Measurements from ENCODE around the gene CHTOP. TPM values are rescaled to one million over a fixed set of nuclear protein-coding genes. Genes with fewer than 3 reads are reported as not detected.
A peak's percentile ranks its signal among the peaks of the same experiment; 100 is the strongest.

The CHTOP gene
- total RNA-seq, 1 experiment from 2014 or later, result 83.9 TPM

DNA sequence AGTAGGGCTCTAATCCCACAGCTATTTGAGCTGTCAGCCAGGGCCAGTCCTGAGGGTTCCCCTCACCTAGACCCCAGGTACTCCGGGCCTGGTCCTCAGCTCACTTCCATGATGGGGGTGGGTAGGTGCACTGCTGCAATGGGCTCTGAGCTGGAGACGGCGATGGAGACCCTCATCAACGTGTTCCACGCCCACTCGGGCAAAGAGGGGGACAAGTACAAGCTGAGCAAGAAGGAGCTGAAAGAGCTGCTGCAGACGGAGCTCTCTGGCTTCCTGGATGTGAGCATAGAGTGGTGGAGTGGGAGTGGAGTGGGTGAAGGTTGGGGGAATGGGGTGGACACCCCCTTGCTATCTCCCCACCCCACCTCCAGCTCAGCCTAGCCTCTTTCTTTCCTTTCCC, 3.5 kb upstream of the CHTOP start:
- intact Hi-C loops (cut with micrococcal nuclease; ENCODE audit: unreplicated experiment), result no loop called here
- Histone ChIP-seq H3K9me3 (ENCODE audit: insufficient read depth, low read depth) (no peaks in the 10 kb centered on the region), H2AFZ (no peak overlapping the region), H3K79me2 (ENCODE audit: low read depth) (peaks cover 29% of the 10 kb centered on the region), H3K4me3 (no peak overlapping the region), H3K36me3 (ENCODE audit: low read depth) (no peaks in the 10 kb centered on the region; the same call in 1 of the 2 replicates), H3K27me3 (ENCODE audit: insufficient read depth, low read depth) (no peaks in the 10 kb centered on the region), H3F3A (ENCODE audit: insufficient read depth, low read depth) (peaks cover 21% of the 10 kb centered on the region), H3K27ac (no peak overlapping the region), H3K9me2 (ENCODE audit: insufficient read depth) (no peaks in the 10 kb centered on the region), H3K4me1 (replicated peaks; ENCODE audit: insufficient read depth) (peaks cover 26% of the 10 kb centered on the region), H4K20me1 (ENCODE audit: insufficient read depth) (peaks cover 2% of the 10 kb centered on the region; the same call in 1 of the 2 replicates), H3K4me2 (no peak overlapping the region)
- no TSS peak for BruUV-seq (replicated peaks)
- POLR2A ChIA-PET (ENCODE audit: unreplicated experiment), result no interaction called here
- no peak for DNase-seq
- CTCF ChIA-PET, result no interaction called here
- TF ChIP-seq, protein P1, sequence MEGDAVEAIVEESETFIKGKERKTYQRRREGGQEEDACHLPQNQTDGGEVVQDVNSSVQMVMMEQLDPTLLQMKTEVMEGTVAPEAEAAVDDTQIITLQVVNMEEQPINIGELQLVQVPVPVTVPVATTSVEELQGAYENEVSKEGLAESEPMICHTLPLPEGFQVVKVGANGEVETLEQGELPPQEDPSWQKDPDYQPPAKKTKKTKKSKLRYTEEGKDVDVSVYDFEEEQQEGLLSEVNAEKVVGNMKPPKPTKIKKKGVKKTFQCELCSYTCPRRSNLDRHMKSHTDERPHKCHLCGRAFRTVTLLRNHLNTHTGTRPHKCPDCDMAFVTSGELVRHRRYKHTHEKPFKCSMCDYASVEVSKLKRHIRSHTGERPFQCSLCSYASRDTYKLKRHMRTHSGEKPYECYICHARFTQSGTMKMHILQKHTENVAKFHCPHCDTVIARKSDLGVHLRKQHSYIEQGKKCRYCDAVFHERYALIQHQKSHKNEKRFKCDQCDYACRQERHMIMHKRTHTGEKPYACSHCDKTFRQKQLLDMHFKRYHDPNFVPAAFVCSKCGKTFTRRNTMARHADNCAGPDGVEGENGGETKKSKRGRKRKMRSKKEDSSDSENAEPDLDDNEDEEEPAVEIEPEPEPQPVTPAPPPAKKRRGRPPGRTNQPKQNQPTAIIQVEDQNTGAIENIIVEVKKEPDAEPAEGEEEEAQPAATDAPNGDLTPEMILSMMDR (conservative IDR thresholded peaks at IDR 0.05), result no peak
- TF ChIP-seq EZH2 (IDR thresholded peaks at IDR 0.05; ENCODE audit: low read depth), result no peak

DNA sequence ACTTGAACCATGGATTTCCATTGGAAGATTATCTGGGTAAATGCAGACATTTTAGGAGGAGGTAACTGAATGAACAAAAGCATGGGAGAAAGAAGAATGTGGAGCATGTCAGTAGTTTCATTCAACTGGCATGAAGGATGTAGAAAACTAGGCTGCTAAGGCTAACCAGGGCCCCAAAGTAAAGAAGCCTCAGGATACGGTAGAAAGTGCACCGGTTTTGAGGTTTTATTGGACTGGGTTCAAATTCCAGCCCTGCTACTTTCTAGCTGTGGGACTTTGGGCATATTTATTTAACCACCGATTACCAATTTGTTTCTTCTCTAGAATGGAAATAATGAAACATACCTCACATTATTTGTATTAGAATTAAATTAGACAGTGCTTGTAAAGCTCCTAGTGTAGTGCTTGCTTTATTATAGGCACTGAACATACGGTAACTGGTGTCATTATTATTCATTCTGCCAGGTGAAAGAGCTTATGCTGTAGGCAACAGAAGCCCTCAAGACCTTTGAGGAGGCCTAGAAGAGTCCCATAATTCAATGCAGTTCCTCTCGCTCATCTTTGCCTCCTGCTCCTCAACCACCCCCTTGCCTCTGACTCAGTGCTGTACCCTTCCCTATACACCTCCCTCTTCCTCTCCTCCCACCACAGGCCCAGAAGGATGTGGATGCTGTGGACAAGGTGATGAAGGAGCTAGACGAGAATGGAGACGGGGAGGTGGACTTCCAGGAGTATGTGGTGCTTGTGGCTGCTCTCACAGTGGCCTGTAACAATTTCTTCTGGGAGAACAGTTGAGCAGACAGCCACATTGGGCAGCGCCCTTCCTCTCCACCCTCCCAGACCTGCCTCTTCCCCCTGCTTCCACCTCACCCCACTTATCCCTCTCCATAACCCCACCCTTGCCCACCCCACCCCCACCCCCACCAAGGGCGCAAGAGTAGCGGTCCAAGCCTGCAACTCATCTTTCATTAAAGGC, 2.5 kb upstream of the CHTOP start:
- Histone ChIP-seq H2AFZ (no peak overlapping the region), H3K9me2 (ENCODE audit: insufficient read depth) (no peaks in the 10 kb centered on the region), H3K4me2 (no peak overlapping the region), H3K27ac (no peak overlapping the region), H4K20me1 (ENCODE audit: insufficient read depth) (peaks cover 4% of the 10 kb centered on the region; the same call in 1 of the 2 replicates), H3K36me3 (ENCODE audit: low read depth) (peaks cover 3% of the 10 kb centered on the region), H3K27me3 (ENCODE audit: insufficient read depth, low read depth) (no peaks in the 10 kb centered on the region), H3K9me3 (ENCODE audit: insufficient read depth, low read depth) (no peaks in the 10 kb centered on the region), H3K79me2 (ENCODE audit: low read depth) (peaks cover 29% of the 10 kb centered on the region), H3F3A (ENCODE audit: insufficient read depth, low read depth) (peaks cover 18% of the 10 kb centered on the region), H3K4me3 (no peak overlapping the region), H3K4me1 (replicated peaks; ENCODE audit: insufficient read depth) (peaks cover 26% of the 10 kb centered on the region)
- TF ChIP-seq EZH2 (IDR thresholded peaks at IDR 0.05; ENCODE audit: low read depth), result no peak
- TF ChIP-seq, protein P1 (conservative IDR thresholded peaks at IDR 0.05), result no peak
- POLR2A ChIA-PET (ENCODE audit: unreplicated experiment), result no interaction called here
- BruUV-seq (replicated peaks), result no TSS peak
- intact Hi-C loops (cut with micrococcal nuclease; ENCODE audit: unreplicated experiment), result no loop called here
- DNase-seq, result no peak
- CTCF ChIA-PET, result no interaction called here

DNA sequence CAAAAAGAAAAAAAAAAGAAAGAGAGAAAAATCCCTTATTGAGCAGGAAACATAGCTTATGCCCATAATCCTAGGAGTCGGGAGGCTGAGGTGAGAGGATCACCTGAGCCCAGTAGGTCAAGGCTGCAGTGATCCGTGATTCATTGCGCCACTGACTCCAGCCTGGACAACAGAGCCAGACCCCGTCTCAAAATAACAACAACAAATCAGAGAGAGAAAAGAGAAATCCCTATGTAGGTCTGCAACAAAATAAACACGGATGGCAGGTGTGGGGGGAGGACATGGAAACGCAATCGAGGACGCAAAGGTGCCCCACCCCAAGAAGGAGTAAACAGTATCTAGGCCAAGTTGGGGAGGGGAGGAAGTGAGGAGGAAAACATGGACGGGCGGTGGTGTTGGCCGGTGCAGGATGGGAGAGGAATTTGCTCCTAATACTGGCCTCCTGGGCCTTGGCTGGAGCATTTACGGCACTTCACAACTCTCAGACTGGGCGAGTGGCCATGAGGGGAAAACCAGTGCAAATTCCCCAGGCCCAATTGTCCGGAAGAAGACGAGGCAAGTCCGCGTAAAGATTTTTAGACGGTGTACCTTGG, 609 bp upstream of the CHTOP start:
- Histone ChIP-seq H3K4me1 (replicated peaks; ENCODE audit: insufficient read depth) (peaks cover 20% of the 10 kb centered on the region), H3K36me3 (ENCODE audit: low read depth) (peaks cover 21% of the 10 kb centered on the region), H3K9me3 (ENCODE audit: insufficient read depth, low read depth) (no peaks in the 10 kb centered on the region), H3K27me3 (ENCODE audit: insufficient read depth, low read depth) (no peaks in the 10 kb centered on the region), H3K27ac (peak overlapping the region; percentile 100), H3K9me2 (ENCODE audit: insufficient read depth) (no peaks in the 10 kb centered on the region), H3F3A (ENCODE audit: insufficient read depth, low read depth) (peaks cover 21% of the 10 kb centered on the region), H3K79me2 (ENCODE audit: low read depth) (peaks cover 43% of the 10 kb centered on the region), H3K4me2 (peak overlapping the region; percentile 80), H3K4me3 (peak overlapping the region; percentile 96; the same call in 1 of the 2 replicates), H4K20me1 (ENCODE audit: insufficient read depth) (peaks cover 12% of the 10 kb centered on the region), H2AFZ (no peak overlapping the region)
- ChIA-PET CTCF (no interaction called here), POLR2A (ENCODE audit: unreplicated experiment) (interaction anchor here (0.6 to 2.1 kb wide), 13 partner anchors 15 to 1647 kb away, joined by 3 to 48 read pairs (median 6); partner anchors contain the start of genes S100A14, S100A16 and S100A4)
- BruUV-seq (replicated peaks), result no TSS peak
- intact Hi-C loops (cut with micrococcal nuclease; ENCODE audit: unreplicated experiment), result loop anchor here (1.0 kb wide), 1 partner anchor 20 kb away; the partner anchor contains the start of gene S100A16
- no peak for TF ChIP-seq EZH2 (IDR thresholded peaks at IDR 0.05; ENCODE audit: low read depth)
- TF ChIP-seq, protein P1 (conservative IDR thresholded peaks at IDR 0.05), result no peak
- no peak for DNase-seq

Measured in PC-9 (cell line).